Stimulated activated CD4-positive, alpha-beta T cell treated with anti-CD3 and anti-CD28 coated beads, Interleukin-1b, Interleukin-23, amount 100 ng/mL, for 4 hours (primary cell): Measurements from ENCODE around the gene ICAM5.
"Not testable (repeated sequence)": the region's sequence is repeated elsewhere in the genome, so short reads cannot be mapped to it uniquely, and the experiment has no call there.

Source experiments
- DNase-seq, 2 donors: peaks; one replicate each; pipeline ENCODE4 v3.0.0-alpha.2; 2020; ENCODE audit warnings: low read depth in 2 of 2

The ICAM5 gene, protein sequence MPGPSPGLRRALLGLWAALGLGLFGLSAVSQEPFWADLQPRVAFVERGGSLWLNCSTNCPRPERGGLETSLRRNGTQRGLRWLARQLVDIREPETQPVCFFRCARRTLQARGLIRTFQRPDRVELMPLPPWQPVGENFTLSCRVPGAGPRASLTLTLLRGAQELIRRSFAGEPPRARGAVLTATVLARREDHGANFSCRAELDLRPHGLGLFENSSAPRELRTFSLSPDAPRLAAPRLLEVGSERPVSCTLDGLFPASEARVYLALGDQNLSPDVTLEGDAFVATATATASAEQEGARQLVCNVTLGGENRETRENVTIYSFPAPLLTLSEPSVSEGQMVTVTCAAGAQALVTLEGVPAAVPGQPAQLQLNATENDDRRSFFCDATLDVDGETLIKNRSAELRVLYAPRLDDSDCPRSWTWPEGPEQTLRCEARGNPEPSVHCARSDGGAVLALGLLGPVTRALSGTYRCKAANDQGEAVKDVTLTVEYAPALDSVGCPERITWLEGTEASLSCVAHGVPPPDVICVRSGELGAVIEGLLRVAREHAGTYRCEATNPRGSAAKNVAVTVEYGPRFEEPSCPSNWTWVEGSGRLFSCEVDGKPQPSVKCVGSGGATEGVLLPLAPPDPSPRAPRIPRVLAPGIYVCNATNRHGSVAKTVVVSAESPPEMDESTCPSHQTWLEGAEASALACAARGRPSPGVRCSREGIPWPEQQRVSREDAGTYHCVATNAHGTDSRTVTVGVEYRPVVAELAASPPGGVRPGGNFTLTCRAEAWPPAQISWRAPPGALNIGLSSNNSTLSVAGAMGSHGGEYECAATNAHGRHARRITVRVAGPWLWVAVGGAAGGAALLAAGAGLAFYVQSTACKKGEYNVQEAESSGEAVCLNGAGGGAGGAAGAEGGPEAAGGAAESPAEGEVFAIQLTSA

DNA sequence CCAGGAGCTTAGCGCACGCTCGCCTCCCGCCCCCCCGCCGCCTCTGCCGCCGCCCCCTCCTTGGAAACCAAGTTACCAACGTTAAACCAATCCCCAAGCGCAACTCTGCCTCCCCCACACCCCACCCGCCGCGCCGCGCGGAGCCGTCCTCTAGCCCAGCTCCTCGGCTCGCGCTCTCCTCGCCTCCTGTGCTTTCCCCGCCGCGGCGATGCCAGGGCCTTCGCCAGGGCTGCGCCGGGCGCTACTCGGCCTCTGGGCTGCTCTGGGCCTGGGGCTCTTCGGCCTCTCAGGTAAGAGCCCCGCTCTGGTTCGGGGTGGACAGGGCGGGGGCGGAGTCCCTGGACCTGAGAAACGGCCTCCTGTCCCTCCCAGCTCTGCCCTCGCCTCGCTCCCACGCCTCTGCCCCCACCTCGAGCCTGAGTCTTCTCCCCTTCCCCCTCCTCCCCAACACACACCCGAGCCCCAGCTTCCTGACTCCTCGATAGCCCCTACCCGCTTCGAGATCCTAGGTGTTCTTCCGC lies at the start of gene ICAM5:
ICAM5 (plus strand) TSS at position 117 of the 521 bp plus-strand sequence; CDS start at position 209, 92 bp downstream.
- DNase-seq, result peak; percentile 47 to 70

DNA sequence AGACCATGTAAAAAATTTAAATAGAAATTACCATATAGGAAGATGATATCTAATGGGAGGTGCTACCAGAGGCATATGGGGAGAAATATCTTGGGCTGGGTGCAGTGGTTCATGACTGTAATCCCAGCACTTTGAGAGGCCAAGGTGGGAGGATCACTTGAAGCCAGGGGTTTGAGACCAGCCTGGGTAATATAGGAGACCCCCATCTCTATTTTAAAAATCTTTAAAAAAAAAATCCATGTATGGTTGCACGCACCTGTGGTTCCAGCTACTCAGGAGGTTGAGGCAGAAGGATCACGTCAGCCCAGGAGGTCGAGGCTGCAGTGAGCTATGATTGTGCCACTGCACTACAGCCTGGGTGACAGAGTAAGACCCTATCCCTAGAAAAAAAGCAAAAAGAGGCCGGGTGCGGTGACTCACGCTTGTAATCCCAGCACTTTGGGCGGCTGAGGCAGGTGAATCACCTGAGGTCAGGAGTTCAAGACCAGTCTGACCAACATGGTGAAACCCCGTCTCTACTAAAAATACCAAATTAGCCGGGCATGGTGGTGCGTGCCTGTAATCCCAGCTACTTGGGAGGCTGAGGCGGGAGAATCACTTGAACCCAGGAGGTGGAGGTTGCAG lies 47.8 kb upstream of the ICAM5 start:
- DNase-seq, result not testable (repeated sequence)

DNA sequence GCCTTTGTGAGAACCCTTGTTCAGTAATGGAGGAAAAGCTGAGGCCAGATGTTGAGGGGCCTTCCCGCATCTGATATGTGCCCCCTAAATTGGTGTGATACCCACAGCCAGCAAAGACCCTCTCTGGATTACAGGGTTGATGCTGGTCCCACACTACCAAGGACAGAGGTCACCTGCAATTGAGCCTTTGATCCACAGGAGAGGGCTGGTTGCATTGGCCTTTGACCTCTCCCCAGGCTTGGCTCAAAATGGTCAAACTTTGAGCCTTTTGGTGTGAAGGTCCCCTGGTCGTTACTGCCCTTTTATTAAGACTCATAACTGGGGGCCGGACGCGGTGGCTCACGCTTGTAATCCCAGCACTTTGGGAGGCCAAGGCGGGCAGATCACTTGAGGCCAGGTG lies 46.1 kb upstream of the ICAM5 start:
- no peak for DNase-seq

DNA sequence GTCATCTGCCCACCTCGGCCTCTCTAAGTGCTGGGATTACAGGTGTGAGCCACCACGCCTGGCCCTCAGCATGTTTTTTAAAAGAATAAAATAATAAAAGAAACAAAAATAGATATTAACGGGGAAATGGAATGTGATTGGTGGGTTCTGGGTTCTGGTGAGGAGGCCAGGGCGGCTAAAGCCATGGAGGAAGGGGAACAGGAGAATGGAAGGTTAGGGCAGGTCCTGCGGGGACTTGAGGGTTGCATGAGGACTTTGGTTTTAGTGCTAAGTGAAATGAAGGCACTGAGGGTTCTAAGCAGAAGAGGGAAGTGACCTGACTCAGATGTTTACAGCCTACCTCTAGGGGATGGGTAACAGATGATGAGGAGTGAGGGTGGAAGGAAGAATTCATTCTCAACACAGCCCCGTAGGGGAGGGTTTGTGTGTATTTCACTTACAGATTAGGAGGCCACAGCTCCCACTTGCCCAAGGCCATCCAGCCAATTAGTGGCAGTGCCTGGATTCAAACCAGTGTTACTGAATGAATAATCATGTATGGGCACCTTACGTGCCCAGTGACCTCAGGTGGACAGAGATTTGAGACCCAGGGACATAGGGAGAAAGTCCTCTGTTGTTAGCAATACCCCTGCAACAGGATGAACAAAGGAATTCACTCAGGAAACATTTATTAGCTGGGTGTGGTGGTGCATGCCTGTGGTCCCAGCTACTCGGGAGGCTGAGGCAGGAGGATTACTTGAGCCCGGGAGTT lies 44.4 kb upstream of the ICAM5 start:
- DNase-seq, result no peak

DNA sequence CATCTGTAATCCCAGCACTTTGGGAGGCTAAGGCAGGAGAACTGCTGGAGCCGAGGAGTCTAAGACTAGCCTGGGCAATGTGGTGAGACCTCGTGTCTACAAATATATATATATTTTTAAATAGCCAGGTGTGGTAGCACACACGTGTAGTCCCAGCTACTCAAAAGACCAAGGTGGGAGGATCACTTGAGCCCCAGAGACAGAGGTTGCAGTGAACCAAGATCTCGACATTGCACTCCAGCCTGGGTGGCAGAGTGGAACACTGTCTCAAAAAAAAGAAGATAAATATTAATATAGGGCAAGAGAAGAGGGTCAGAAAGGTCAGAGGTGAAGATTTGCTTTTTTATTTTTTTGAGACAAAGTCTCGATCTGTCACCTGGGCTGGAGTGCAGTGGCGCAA lies 43.2 kb upstream of the ICAM5 start:
- no peak for DNase-seq

DNA sequence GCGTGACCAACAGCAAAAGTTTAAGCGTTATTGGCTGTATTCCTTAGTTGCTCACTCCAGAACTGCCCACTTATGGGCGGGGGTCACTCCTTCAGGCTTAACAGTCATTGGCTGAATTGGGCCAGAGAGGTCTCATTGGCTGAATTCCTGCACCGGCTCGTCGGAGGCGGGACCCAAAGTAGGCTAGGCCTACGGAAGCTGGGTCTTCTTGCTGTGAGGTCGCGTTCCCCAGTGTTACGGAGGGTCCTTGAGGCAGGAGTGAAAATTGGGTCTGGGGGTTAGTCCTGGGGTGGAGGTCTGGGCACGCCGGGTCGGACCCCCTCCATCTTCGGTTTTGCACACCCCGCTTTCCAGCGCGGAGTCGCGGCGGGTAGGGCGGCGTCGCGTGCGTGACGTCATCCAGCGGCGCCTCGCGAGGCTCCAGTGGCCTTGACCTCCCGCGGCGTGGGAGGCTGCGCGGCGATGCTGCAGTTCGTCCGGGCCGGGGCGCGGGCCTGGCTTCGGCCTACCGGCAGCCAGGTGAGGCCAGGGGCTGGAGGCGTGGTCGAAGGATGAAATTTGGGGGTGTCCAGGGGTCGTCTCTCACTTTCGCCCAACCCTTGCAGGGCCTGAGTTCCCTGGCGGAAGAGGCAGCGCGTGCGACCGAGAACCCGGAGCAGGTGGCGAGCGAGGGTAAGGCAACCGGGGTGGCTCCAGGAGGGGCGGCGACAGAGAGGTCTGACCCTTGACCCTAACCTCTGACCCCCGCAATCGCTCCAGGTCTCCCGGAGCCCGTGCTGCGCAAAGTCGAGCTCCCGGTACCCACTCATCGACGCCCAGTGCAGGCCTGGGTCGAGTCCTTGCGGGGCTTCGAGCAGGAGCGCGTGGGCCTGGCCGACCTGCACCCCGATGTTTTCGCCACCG lies 37.7 kb upstream of the ICAM5 start, which contains the start of gene MRPL4:
MRPL4 (plus strand) TSS at position 423 of the 903 bp plus-strand sequence; CDS start at position 463, 40 bp downstream.
- DNase-seq, result peak; percentile 89

DNA sequence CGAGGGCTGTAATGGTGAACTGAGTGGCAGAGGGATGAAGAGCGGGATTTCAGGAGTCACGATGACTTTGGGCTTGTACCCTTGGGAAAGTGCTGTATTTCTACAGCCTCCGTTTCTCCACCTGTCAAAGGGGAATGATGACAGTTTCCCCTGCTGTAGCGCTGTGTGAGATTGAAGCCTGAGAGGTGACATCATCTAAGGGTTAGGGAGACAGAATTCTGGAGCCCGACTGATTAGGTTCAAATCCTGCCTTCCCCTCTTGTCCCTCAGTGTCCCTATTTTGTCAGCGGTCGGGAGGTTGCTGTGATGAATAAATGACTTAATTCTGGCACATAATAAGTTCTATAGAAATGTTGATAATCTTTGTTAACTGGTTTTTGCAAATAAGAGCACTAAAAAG lies 37.0 kb upstream of the ICAM5 start:
- DNase-seq, result no peak

DNA sequence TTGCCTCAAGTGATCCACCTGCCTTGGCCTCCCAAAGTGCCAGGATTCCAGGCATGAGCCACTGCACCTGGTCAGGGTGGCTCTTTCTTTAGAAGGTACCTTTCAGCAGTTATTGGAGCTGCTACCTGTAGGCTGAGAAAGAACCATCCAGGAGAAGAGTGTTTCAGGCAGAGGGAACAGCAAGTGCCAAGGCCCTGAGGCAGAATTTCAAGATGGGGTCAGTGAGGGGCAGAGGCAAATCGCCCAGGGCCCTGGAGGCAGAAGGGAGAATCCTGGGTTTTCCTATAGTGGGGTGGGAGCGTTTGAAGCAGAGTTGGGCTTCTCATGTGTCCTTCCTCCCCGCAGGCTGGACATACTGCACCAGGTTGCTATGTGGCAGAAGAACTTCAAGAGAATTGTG lies 35.5 kb upstream of the ICAM5 start:
- DNase-seq, result no peak

DNA sequence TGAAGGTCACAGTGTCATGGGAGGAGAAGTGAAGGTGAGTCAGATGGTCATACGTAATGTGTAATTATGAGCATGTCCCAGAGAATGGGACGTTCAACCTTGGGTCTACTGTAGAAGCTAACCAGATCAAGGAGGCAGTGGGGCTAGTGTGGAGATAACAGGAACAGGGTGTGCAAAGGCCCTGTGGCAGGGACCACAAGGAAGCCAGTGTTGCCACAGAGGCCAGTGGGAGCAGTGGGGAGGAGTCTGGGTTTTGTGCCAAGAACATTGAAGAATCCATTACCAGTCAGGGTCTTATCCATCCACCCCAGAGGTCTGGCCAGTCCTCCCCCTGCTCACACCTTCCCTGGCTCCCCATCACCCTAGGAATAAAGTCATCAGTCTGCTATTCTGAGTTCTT lies 34.4 kb upstream of the ICAM5 start:
- no peak for DNase-seq

DNA sequence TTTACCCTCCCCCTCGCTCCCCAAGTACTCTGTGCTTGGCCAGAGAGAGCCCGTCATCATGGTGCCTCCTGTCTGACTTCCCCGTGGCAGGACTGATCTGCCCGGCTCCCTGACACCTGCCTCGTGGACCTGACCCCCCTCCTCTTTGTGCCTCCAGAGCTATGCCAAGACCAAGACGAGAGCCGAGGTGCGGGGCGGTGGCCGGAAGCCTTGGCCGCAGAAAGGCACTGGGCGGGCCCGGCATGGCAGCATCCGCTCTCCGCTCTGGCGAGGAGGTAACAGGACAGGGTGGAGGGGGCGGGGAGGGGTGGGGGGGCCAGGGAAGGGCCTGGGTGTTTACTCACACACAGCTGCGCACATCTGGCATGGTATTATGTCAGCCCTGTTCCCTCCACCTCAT lies 33.2 kb upstream of the ICAM5 start:
- no peak for DNase-seq

DNA sequence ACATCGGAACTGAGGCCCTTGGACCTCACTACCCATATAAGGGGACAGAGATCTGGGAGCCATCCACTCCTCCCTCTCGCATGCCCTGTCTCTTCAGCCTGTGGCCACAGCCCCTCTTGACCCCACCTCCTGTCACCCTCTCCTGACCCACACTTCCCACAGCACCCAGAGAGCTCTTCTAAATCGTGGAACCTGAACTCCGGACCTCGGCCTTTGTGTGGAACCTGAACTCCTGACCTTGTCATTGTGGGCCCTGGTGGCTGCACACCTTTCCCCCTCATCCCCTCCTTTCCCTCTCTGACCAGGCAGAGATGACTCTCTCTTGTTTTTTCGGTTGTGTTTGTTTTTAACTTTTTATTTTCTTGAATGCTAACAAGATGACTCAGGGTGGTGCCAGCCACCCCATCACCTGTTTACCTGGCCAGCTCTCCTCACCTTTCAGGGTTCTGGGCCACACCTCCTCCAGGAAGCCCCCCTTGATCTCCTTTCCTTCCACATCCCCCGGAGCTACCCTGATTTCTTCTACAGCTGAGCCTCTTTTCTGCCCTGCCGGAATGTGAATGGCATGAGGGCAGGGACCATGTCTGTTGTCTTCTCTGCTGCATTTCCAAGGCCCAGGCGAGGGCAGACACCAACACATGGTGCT lies 32.7 kb upstream of the ICAM5 start:
- DNase-seq, result no peak

DNA sequence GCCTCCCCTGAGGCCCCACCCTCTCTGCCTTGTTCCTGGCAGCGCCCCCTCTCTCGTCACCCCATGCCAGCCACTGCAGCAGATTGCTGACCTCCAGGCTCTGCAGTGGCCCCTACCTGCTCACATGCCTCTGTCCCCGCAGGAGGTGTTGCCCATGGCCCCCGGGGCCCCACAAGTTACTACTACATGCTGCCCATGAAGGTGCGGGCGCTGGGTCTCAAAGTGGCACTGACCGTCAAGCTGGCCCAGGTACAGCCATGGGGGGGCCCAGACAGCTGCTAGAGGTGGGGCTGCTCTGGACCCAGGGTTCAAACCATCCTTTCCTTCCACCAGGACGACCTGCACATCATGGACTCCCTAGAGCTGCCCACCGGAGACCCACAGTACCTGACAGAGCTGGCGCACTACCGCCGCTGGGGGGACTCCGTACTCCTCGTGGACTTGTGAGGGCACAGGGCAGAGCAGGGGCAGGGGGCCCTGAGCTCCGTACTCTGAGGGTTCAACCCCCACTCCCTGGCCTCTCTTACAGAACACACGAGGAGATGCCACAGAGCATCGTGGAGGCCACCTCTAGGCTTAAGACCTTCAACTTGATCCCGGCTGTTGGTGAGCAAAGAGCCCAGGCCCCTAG lies 31.6 kb upstream of the ICAM5 start:
- DNase-seq, result no peak

DNA sequence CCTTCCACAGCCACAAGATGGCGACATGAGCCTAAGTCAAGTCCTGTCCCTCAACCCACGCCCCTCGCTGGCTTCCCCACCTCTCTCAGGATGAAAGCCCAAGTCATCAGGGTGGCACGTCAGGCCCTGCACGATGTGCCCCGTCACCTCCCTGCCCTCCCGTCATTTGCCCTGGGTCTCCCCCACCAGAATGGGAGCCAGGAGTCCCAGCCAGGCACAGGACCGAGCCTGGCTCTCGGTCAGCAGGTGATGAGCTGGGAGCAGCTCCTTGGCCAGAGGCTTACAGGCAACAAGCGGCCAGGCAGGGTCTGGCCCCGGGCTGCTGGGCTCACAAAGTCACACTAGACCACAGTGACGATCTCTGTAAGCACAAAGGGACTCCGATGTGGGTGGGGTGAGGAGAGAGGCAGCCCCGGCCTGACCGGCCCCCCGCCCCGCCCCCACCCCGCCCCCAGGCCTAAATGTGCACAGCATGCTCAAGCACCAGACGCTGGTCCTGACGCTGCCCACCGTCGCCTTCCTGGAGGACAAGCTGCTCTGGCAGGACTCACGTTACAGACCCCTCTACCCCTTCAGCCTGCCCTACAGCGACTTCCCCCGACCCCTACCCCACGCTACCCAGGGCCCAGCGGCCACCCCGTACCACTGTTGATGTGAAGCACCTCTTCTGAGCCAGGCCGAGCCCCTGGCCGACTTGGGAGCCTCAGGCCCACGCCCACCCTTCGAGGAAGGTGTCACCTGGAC lies 30.4 kb upstream of the ICAM5 start:
- peak; percentile 84 to 87 for DNase-seq

DNA sequence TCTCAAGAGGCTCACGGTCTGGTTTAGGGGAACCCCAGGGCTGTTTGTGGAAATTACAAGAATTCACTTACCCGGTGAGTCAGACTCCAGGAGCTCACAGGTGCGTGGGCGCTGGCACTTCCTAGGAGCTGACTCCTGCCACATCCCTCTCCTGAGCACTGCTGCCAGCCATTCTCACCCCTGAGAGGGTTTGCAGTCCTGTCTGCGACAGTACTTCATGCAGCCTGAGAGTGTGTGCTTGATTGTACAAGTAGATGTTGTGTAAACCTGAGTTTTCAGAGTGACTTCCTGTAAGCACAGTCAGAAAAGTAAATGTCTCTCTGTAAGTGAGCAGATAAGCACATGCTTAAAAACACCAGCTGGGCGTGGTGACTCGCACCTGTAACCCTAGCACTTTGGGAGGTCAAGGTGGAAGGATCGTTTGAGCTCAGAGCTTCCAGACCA lies 29.6 kb upstream of the ICAM5 start:
- DNase-seq, result peak; percentile 32 to 57

DNA sequence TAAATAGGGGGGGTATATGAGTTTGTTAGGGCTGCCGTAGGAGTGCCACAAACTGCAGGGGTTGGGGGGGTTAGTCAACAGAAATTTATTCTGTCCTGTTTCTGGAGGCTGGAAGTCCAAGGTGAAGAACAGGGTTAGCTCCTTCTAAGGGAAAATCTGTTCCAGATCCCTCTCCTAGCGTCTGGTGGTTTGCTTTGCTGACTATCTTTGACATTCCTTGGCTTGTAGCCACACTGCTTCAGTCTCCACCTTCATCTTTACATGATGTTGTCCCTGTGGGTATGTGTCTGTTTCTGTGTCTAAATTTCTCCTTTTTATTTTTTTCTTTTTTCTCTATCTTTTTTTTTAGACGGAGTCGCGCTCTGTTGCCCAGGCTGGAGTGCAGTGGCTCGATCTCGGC lies 27.0 kb upstream of the ICAM5 start:
- no peak for DNase-seq

DNA sequence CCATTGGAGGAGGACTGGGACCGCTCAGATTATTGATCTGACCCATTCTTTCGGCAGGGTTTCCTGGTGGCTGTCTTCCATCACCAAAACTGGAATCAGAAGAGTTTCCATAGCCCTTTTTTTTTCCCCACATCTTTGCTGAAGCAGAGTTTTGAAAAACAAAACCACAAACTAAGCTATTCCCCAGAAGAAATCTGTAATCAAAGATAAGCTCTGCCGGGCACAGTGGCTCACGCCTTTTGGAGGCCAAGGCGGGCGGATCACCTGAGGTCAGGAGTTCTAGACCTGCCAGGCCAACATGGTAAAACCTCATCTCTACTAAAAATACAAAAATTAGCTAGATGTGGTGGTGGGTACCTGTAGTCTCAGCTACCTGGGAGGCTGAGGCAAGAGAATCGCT lies 23.0 kb upstream of the ICAM5 start:
- no peak for DNase-seq

DNA sequence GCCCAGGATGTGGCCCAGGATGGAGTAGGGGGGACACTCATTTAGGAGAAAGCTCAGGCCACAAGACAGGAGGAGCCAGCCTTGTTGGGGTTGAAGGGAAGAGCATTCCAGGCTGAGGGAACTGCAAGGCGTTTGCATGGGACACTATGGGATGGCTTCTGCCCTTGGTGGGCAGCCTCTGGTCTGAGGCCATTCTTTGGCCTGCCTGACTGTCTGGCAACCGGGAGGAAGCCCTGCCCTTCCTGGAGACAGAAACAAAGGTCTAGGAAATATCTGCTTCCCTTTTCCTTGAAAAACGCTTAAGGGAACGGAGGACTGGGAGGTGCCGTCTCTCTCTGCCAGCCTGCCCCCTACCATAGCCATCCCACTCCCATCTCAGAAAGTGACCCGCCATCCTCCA lies 21.7 kb upstream of the ICAM5 start:
- no peak for DNase-seq
